NB4 (cell line): ENCODE measurements around the gene DPEP3.

ENCODE experiments used
- MYC ChIP-seq: IDR thresholded peaks from 2 replicates; pipeline ENCODE4 v1.6.1; 2011; ENCODE audit warnings: low read depth, low read length
- POLR2A ChIP-seq: IDR thresholded peaks from 2 replicates; pipeline ENCODE4 v1.6.1; 2011; ENCODE audit warnings: mild to moderate bottlenecking; ENCODE audit not compliant: insufficient read length; ENCODE audit errors: extremely low read depth
- TF ChIP-seq, protein P1 (sequence below): IDR thresholded peaks from one replicate; pipeline ENCODE4 v1.5.1; 2012; ENCODE audit warnings: low read depth, low read length
- TF ChIP-seq, protein P2 (sequence below): IDR thresholded peaks from 2 replicates; pipeline ENCODE4 v1.6.1; 2011; ENCODE audit warnings: low read depth, low read length

DNA sequence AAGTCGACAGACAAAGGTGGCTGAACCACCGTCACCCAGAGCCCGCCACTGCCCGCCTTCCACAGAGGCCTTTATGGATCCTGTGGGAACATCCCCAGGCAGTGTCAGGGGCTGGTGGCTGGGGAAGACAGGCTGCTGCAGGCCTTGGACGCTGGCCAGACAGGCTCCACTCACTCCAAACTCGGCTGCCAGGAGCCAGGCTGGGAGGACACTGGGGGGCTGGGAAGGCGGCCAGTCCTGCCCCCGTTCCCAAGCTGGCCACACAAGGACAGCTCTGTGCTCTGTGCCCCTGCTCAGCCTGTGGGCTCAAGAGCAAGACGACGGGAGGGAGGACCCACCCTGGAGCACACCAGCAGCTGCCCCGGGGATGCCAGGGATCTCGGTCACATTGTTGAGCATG, 28.8 kb downstream of the DPEP3 start:
- TF ChIP-seq, protein P1, sequence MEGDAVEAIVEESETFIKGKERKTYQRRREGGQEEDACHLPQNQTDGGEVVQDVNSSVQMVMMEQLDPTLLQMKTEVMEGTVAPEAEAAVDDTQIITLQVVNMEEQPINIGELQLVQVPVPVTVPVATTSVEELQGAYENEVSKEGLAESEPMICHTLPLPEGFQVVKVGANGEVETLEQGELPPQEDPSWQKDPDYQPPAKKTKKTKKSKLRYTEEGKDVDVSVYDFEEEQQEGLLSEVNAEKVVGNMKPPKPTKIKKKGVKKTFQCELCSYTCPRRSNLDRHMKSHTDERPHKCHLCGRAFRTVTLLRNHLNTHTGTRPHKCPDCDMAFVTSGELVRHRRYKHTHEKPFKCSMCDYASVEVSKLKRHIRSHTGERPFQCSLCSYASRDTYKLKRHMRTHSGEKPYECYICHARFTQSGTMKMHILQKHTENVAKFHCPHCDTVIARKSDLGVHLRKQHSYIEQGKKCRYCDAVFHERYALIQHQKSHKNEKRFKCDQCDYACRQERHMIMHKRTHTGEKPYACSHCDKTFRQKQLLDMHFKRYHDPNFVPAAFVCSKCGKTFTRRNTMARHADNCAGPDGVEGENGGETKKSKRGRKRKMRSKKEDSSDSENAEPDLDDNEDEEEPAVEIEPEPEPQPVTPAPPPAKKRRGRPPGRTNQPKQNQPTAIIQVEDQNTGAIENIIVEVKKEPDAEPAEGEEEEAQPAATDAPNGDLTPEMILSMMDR: no peak
- TF ChIP-seq POLR2A (no peak), MYC (no peak)
- TF ChIP-seq, protein P2, sequence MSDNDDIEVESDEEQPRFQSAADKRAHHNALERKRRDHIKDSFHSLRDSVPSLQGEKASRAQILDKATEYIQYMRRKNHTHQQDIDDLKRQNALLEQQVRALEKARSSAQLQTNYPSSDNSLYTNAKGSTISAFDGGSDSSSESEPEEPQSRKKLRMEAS: no peak
